Femur (tissue), 1 donor: ENCODE measurements around the gene DNAH8.
"Not testable (repeated sequence)": the region's sequence is repeated elsewhere in the genome, so short reads cannot be mapped to it uniquely, and the experiment has no call there.

Experiments
- DNase-seq: peaks from one replicate; pipeline ENCODE4 v3.0.0-alpha.2; 2017

Gene DNAH8

DNA sequence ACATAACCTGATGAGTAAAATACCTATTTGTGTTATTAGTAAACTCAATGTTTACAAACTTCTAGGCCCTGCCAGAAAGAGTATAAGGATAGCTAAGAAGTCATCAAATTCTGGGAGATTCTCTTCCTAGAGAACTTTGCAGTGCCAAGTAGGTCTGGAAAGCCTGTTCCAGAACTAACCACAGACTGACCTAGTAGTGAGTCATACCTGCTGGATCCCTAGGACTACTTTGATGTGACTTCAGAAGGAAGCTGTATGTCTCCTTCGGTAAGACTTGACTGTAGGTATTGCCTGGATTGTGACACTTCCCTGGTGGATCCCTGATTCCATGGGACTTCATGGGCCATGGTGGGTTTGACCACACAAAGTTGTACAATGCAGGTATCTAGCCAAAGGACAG is 131.7 kb downstream of the DNAH8 start:
- DNase-seq: no peak

DNA sequence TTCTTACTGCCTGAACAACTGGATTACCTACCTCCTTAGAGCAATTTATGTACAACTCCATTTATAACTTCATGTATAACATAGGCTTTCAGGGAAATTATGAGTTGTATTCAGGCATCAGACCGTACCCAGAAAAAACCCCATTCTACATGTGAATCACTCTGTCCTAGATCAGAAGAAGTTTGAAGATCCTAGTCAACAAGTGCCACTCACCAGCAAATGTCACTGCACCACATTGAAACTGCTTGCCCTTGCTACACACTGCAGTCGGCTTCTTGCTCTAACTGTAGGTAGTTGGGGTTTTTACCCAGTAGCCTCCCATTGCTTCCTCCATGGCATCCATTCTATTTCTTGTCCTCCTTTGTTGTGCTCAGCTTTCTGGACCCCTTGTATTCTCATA is 132.4 kb downstream of the DNAH8 start:
- DNase-seq: no peak

DNA sequence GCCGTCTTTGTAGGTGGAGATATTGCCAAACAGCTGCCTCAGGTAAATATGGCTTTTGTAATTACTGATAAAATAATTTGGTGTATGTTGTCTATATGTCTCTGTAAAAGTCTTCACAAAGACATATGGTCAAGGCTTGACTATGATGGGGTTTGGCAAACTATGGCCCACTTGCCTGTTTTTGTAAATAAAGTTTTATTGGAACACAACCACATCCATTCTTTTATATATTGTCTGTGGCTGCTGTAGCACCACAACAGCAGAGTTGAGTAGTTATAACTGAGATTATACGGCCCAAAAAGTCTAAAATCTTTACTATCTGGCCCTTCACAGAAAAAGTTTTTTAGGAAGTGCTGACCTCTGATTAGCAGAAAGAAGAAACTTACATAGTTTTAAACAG is 133.6 kb downstream of the DNAH8 start:
- no peak for DNase-seq

DNA sequence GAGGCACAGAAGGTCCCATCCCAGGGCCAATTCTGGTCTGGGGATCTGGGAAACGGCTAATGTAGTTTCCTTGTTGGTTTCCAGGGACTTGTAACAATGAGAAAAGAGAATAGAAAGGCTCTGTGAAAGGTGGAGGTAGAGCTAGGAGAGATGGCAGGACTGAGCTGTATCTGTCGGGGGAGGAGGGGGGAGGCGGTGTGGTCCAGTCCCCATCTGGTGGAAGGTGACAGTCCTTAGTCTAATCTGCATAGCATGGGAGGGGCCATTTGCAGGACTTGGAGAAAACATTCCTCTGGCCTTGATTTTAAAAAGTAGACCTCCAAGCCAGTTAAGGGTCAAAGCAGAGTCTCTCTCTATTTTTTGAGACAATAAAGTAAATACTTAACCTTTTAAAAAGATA is 137.1 kb downstream of the DNAH8 start:
- DNase-seq: no peak

DNA sequence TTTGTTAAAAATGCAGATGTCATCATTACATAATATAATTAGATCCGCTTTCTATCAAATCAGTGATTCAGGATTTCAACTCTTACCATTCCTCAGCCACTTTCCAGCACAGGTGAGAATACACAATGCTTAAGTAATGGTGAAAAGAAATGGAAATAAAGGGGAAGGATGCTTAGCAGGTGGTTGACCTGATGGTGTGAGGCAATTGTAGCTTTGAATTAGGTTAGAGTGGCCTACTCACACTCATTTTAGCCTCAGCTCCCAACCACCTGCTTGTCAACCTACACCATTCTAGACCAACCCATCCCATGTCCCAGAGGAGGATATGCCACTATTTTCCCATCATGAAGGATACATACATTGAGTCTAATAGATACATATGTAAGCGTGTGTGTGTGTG is 138.1 kb downstream of the DNAH8 start:
- DNase-seq: no peak

DNA sequence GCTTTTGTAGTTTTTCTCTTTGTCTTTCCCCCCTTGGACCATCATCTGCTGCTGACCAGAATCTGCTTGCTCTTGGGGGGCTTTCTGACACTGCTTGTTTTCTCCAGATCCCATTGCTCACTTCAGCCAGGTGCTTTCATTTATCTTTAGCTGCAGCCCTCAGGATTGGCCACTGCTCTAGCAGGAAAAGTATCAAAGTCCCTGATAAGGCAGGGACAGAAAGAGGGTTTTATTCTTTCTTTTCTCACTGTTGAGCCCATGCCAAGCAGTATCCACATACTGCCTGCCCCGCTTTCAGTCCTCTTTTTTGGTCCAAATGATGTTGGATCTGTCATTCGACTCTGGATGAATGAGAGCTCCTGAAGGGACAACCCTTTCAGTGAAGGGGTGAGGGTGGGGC is 141.4 kb downstream of the DNAH8 start:
- DNase-seq: no peak

DNA sequence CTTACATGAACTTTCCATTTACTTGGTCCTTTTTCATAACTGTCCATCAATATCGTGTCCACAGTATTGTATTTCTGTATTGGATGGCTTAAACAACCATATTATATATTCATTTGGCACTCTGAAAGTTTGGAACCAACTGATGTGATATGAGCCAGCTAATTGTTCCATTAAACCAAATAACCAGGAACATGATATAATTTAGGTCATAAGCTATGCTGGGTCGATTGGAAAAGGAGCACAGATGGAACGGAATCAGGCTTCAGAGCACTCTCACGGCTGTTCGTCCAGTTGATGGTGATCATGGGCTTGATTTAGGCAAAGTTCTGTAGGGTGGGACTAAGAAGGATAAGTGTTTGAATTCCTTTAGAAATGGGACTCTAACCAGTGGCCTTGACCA is 142.7 kb downstream of the DNAH8 start:
- DNase-seq: no peak

DNA sequence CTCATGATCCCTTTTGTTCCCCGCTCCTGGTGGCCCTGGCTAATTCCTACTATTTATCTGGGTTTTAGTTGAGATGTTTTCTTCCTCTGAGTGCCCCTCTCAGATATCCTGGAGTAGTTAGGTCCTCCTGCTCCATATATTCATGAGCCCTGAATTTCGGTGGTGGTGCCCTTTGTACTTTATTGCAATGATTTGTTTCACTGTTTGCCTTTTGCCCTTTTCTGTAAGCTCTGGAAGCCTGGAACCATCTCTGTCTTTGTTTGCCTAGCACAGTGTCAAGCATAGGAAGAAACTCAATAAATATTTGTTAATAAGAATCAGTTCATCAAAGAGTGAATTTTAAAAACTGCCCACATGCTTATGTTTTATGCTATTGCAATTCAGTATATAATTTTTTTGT is 144.9 kb downstream of the DNAH8 start:
- DNase-seq: no peak

DNA sequence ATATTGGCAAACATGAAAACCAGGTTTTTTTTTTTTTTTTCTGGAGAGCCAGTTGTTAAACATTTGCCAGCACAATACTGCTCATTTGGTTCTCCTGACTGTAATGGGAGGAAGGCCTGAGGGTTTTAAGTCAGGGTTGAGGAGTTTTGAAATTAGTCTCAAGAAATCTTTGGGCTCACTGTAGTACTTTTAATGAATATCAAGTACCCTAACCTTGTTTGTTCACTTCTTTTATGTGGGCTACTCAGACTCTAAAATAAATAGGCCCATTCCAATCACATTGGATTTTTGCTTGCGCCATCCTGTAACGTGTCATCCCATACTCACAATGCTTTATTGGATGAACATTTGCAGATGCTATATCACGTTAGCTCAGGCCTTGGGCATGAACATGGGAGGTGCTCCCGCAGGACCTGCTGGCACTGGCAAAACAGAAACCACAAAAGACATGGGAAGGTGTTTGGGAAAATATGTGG is 146.9 kb downstream of the DNAH8 start:
- DNase-seq: no peak

DNA sequence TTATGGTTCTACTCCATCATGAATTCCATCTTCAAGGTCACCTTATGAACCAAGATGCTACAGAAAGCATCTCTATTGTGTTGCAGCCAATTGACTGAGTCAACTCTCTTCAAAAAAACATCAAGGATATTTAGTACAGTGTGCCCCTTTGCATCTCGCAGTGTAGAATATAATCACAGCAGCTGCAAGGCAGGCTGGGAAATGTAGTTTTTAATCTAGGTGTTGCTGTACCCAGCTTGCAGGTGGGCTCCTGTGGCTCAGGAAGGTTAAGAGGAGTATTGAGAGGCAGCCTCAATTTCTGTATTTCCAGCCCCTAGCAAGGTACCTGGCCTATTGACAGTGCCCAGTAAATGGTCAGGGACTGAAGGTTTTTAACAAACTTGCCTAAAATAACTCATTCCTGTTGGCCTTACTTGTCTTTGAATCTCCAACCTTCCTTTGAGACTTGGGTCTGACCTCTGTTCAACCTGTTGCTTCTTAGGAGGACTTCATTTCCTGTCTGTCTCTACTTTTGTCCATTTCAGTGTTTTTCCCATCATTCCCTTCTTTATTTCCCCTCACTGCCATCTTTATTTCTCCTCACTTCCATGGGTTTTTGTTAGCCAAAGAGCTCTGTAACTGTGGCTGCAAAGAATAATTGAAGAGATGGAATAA is 150.5 kb downstream of the DNAH8 start:
- DNase-seq: no peak

DNA sequence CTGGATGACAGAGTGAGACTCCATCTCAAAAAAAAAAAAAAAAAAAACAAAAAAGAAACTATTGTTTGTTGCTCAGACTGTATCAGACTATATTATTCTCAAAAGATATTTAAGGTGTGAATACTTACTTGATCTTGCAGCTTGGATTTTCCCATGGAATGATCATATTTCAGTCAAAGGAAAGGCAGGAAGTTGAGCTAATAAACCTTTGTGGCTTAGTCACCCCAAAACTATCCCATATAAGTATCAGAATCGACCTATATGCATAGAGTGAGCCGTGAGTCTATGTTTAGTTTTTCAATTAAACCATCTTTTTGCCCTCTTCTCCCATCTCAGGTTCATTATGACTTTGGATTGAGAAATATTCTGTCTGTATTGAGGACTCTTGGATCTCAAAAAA is 152.6 kb downstream of the DNAH8 start:
- DNase-seq: no peak

DNA sequence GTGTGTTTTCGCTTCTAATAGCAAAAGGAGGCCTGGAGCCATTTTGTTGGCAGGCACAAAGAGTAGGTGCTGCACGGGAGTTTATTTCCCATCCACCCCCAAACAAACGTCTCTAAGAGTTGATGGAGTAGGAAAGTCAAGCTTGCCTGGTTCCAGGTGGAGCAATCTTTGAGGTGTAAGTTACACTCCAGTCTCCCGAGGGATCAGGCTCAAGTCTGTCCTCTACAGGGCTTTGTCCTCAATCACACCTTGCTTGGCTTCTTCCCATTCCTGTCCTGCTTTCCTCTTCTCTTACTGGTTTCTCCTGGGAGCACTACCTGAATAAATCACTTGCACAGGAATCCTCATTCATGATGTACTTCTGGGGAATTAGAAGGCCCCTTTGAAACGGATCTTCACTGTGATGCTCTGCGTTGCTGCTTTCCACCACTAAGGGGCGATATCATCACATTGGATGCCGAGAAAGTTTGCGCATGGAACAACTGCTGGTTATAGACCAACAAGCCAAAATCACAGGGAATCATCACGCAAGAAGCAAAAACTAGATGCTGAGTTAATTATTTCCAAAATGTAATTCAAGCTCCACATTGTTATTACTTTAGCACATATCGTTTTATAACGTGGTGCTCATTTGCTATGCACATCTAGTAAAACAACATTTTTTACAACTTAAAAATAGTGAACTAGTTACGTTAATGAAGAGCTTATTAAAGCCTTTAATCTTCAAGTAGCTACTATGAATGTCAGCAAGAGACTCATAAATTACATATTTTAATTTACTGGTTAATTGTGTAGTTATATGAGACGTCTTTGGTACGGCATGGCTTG is 156.8 kb downstream of the DNAH8 start:
- peak; percentile 53 for DNase-seq

DNA sequence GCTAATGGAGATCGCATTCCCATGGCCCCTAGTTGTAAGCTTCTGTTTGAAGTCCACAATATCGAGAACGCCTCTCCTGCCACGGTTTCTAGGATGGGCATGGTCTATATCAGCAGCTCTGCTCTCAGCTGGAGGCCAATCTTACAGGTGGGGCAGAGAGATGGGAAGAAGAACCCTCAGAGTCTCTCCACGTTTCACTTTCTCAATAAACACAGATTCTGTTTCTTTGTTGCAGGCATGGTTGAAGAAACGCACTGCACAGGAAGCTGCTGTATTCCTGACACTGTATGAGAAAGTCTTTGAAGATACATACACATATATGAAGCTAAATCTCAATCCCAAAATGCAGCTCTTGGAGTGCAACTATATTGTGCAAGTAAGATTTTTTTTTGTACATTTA is 157.9 kb downstream of the DNAH8 start:
- DNase-seq: no peak

DNA sequence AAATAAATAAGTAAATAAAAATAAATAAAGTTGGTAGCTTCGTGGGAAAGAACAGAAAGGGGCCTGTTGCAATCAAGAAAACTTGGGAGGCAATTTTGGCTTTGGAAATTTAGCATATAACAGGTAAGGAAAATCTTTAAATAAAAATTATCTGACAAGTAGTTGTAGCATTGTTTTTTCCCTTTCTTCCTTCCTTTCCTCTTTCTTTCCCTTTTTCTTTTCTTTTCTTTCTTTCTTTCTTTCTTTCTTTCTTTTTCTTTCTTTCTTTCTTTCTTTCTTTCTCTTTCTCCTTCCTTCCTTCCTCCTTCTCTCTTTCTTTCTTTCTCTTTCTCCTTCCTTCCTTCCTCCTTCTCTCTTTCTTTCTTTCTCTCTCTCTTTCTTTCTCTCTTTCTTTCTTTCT is 158.7 kb downstream of the DNAH8 start:
- DNase-seq: not testable (repeated sequence)

DNA sequence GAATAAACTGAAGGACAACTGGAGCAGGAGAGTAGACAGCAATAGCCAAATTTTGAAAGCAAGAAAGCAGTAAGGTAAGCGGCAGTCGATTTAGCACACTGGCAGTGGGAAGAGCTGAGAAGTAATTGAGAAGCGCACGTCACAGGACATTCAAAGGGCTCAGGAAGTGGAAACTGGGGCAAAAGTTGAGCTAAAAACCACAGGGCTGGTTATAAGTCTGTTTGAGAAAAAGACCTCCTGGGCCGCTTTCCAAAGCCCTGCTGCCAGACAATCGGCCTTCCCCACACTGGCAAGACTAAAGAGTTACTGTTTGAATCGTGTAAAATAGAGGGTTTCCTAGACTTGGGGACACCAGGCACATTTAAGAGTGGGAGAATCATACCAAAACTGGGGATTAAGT is 161.4 kb downstream of the DNAH8 start:
- DNase-seq: peak; percentile 45

DNA sequence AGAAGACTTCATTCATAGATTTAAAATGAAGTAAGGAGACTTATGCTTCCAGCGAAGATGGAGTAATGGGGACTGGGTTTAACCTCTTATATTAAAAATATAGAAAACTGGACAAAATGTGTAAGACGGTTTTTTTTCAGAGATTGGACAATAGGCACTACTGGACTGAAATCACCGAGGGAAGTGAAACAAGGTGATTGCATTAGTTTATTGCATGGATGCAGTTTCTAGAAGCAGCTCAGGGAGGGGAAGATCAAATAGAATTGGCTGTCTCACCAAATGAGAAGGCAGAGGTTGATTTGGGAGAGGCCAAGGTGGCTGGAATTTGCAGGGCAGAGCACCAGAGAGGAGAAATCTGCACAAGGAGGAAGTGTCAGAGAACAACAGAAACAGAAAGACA is 162.6 kb downstream of the DNAH8 start:
- no peak for DNase-seq

DNA sequence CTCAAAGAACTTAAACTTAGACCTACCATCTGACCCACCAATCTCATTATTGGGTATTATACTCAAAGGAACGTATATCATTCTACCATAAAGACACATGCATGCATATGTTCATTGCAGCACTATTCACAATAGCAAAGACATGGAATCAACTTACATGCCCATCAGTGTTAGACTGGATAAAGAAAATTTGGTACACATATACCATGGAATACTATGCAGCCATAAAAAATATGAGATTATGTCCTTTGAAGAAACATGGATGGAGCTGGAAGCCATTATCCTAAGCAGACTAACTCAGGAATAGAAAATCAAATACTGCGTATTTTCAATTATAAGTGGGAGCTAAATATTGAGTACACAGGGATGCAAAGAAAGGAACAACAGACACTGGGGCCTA is 167.0 kb downstream of the DNAH8 start:
- no peak for DNase-seq

DNA sequence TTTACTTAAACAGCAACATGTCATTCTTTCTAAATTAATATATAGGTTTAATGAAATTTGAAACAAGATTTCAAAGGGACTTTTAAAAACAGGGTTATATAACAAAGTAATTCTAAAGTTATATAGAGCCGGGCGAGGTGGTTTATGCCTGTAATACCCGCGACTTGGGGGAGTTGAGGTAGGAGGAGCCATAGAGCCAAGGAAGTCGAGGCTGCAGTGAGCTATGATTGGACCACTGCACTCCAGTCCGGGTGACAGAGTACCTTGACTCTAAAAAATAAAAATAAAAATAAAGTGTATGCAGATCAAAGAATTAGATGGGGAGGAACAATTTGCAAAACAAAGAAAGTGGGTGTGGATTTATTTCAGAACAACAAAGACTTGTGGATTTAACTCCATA is 182.4 kb downstream of the DNAH8 start:
- no peak for DNase-seq

DNA sequence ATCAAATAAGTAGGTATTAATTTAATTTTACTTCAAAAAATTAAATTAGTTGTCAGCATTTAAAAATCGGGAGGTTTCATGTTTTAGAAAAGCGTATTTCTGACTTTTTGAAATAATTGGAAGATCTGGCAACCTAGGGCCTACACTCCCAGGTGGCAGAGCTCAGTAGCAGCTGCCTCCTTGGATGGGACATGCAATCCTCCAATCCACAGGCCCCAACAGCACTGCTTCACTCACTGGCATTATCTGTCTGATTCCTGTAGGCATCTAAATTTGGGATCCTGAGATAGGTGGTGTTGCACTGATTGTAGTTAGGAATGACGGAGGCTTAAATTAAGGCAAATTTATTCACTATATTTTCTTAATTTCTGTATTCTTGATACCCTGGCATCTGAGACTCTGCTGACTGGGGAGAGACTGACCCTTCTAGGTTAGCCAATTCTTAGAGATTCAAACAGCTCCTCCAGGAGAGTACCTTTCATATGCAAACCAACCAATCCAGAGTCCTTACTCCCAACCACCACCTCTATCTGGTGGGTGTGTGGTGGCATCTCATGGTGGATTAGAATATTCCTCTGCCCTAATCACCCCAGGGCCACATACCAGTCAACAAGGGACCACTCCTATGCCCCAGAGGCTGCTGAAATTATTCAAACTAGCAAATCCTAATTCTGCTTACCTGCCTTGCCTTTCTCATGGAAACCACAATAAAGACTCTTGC is 186.9 kb downstream of the DNAH8 start:
- no peak for DNase-seq

DNA sequence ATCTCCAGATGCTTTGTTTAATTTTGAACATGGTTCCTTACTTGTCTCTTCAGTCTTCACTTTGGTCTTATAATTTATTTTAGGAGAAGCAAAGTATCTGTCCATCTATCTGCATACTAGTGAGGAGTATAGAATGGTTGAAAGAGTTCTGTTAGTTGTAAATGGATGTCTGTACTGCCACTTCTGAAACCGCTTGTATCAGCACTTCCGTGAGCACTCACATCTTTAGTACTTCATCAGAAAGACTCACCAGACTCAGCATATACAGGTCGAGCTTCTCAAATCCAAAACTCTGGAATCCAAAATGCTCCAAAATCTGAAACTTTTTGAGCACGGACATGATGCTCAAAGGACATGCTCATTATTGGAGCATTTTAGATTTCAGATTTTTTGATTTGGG is 191.5 kb downstream of the DNAH8 start:
- no peak for DNase-seq

DNA sequence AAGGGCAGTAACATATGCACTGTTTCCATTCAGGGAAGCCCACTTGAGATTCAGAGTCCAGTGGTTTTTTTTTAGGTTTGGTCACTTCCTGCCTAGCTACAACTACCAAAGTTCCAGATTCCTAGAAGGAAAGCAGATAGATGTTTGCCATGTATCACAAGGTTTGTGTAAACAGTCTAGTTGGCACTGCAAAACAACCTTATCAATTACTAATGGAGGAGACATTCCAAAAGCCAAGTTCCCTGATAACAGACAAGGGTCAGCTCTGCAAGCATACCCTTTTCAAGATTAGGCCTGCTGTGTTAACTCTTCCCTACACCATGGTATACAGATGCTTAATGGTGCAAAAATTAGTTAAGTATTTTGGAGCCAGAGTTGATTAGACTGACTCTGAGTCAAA is 192.2 kb downstream of the DNAH8 start:
- no peak for DNase-seq

DNA sequence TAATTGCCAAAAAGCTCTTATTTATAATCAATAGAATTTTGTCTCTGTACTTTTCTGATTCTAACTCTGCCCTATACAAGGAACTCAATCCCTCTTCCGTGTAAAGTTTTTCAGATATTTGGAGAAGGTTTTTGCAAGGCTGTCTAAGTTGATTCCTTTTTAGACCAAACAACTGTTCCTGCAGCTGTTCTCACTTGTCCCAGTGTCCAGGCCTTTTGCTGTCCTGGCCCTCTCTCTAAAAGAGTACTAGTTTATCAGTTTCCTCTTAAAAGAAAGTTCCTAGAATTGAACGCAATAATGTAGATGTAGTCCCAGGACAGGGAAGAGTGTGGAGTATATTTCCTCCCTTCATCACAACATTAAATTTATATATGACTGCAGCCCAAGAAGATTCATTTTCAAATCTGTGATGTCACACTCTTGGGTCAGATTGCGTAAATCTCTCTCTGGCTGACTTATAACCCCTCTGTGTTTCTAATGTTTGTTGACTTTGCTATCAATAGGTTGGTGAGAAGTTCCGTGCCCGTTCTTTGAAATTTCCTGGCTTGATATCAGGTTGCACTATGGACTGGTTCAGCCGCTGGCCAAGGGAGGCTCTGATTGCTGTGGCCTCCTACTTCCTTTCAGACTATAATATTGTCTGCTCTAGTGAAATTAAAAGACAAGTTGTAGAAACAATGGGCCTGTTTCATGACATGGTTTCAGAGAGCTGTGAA is 194.1 kb downstream of the DNAH8 start:
- DNase-seq: no peak

DNA sequence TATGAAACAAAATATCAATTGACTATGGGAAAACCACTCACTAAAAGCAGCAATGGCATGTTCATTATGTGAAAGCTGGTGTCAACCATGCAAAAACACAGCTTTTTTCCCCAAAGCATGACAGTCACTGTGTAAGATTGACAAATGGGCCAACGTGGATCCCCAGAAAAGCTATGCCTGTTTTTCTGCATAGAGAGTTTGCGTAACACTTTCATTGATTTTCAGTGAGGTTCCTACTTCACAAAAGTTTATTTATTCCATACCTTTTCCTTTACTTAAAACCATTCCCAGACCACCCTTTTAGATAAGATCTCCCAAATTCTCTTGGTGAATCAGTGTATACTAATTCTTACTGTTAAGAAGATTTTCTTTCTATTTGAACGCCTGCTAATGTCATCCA is 195.1 kb downstream of the DNAH8 start:
- no peak for DNase-seq
